ENCODE measurements around the gene ERI3. TPM values are rescaled to one million over a fixed set of nuclear protein-coding genes. Genes with fewer than 3 reads are reported as not detected.

Gene ERI3
- polyA plus RNA-seq, 2 of the 4 experiments (the other 2 are of a cell fraction): 43.4 to 44.7 TPM

DNA sequence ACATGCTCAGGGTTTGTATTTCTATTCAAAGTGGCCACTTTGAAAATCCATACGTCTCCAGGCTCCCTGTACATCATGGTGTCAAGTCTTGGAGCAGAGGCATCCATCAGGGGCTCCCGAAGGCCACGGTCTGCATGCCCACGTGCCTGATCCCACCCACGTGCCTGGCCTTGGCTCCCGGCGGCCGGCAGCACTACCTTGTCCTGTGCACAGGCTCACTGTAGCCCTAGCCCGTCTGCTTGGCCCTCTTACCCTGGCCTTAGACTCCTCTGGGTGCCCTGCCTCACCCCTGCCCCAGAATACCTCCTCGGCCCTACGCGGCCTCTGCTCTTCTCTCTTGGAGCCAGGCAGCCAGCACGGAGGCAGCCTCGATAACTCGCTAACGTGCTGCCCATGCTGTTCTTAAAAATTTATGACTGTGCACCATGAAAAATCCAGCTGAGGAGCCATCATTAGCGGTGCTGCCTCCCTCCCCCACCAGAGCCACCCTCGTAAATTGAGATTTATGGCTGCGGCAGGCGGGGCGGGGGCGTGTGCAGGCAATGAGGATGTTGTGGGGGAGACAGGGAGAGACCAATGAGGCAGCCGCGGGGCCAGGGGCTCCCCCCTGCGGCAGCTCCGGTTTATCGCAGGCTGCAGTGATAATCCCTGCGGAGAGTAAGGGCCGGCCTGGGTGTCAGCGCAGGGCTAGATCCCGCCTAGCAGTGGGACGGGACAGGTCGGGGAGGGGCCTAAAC lies 117.2 kb downstream of the ERI3 start:
- ATAC-seq: peak in 1 of 2 experiments; percentile 83; a peak in 3 of 6 replicates
- no peak for TF ChIP-seq RFX5 (IDR thresholded peaks at IDR 0.05)
- TF ChIP-seq SREBF2 (IDR thresholded peaks at IDR 0.05): no peak
- TF ChIP-seq HOXB5 (CRISPR knock-in tag; IDR thresholded peaks at IDR 0.05): no peak
- no peak for TF ChIP-seq FOSB (CRISPR knock-in tag; IDR thresholded peaks at IDR 0.05)
- TF ChIP-seq, protein P1, sequence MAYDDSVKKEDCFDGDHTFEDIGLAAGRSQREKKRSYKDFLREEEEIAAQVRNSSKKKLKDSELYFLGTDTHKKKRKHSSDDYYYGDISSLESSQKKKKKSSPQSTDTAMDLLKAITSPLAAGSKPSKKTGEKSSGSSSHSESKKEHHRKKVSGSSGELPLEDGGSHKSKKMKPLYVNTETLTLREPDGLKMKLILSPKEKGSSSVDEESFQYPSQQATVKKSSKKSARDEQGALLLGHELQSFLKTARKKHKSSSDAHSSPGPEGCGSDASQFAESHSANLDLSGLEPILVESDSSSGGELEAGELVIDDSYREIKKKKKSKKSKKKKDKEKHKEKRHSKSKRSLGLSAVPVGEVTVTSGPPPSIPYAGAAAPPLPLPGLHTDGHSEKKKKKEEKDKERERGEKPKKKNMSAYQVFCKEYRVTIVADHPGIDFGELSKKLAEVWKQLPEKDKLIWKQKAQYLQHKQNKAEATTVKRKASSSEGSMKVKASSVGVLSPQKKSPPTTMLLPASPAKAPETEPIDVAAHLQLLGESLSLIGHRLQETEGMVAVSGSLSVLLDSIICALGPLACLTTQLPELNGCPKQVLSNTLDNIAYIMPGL (CRISPR knock-in tag; IDR thresholded peaks at IDR 0.05; ENCODE audit: borderline replicate concordance): no peak
- no peak for TF ChIP-seq ZNF302 (CRISPR knock-in tag; IDR thresholded peaks at IDR 0.05)
- TF ChIP-seq NFE2L2 (conservative IDR thresholded peaks at IDR 0.05; ENCODE audit: low read length): no peak
- no peak overlapping the region for H3K4me3 ChIP-seq
- CTCF ChIA-PET: interaction anchor here (1.0 to 1.6 kb wide), 3 partner anchors 10 to 76 kb away, joined by 3 to 5 read pairs (median 4); no protein-coding TSS in a partner anchor
- FAIRE-seq: no peak
- 80% methylated on average over 19 of the region's 33 CpGs for WGBS (ENCODE audit: missing lambda C conversion rate)
- no peaks in the 10 kb centered on the region for H3K4me1 ChIP-seq
- no peak for DNase-seq (ENCODE audit: low read depth in 1 of 2, low spot score in 1 of 2)
- H3K4me2 ChIP-seq: no peak overlapping the region
- no peak overlapping the region for H3K27ac ChIP-seq
- no peaks in the 10 kb centered on the region for H3K9me3 ChIP-seq
- POLR2A ChIA-PET: no interaction called here

- DNase-seq (ENCODE audit: low read depth in 1 of 2, low spot score in 1 of 2) (no peak), FAIRE-seq (no peak), ATAC-seq (no peak)
- 77% methylated on average over 7 of the region's 8 CpGs for WGBS (ENCODE audit: missing lambda C conversion rate)
- no peaks in the 10 kb centered on the region for H3K9me3 ChIP-seq
- ChIA-PET POLR2A (no interaction called here), CTCF (interaction anchor here (0.7 to 1.7 kb wide), 3 partner anchors 10 to 79 kb away, joined by 3 to 4 read pairs (median 3); no protein-coding TSS in a partner anchor)
- no peak overlapping the region for H3K27ac ChIP-seq
- no peaks in the 10 kb centered on the region for H3K4me1 ChIP-seq
- H3K4me3 ChIP-seq: no peak overlapping the region
- TF ChIP-seq BCL3 (IDR thresholded peaks at IDR 0.05): no peak
- TF ChIP-seq, protein P2, sequence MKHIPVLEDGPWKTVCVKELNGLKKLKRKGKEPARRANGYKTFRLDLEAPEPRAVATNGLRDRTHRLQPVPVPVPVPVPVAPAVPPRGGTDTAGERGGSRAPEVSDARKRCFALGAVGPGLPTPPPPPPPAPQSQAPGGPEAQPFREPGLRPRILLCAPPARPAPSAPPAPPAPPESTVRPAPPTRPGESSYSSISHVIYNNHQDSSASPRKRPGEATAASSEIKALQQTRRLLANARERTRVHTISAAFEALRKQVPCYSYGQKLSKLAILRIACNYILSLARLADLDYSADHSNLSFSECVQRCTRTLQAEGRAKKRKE (CRISPR knock-in tag; IDR thresholded peaks at IDR 0.05; ENCODE audit: low read depth): no peak
- TF ChIP-seq CEBPB (IDR thresholded peaks at IDR 0.05): no peak
- no peak overlapping the region for H3K4me2 ChIP-seq
These were observed 118.4 kb downstream of the ERI3 start for GRCh38 chr1:44236490-44237272.

GRCh38 chr1:44235808-44236207 lies 119.2 kb downstream of the ERI3 start:
- 88% methylated on average over 5 of the region's 5 CpGs for WGBS (ENCODE audit: missing lambda C conversion rate)
- Histone ChIP-seq H3K27ac (no peak overlapping the region), H3K4me3 (no peak overlapping the region), H3K4me2 (no peak overlapping the region), H3K4me1 (no peaks in the 10 kb centered on the region), H3K9me3 (no peaks in the 10 kb centered on the region)
- ChIA-PET CTCF (interaction anchor here (1.7 to 2.6 kb wide), 4 partner anchors 11 to 79 kb away, joined by 3 to 11 read pairs (median 6); no protein-coding TSS in a partner anchor), POLR2A (no interaction called here)
- DNase-seq (ENCODE audit: low read depth in 1 of 2, low spot score in 1 of 2) (no peak), ATAC-seq (no peak), FAIRE-seq (no peak)
- TF ChIP-seq, protein P2 (CRISPR knock-in tag; IDR thresholded peaks at IDR 0.05; ENCODE audit: low read depth): no peak
- no peak for TF ChIP-seq GATA3 (IDR thresholded peaks at IDR 0.05; ENCODE audit: borderline replicate concordance)
- TF ChIP-seq HES2 (IDR thresholded peaks at IDR 0.05): no peak
- no peak for TF ChIP-seq MYC (IDR thresholded peaks at IDR 0.05; ENCODE audit: borderline replicate concordance, low read length)
- no peak for TF ChIP-seq POLR2A (IDR thresholded peaks at IDR 0.05; ENCODE audit: low read length)
- TF ChIP-seq CBX2 (IDR thresholded peaks at IDR 0.05; ENCODE audit: borderline replicate concordance, low read depth): no peak
- TF ChIP-seq KDM1A (IDR thresholded peaks at IDR 0.05; ENCODE audit: low read depth): no peak
- TF ChIP-seq, protein P3, sequence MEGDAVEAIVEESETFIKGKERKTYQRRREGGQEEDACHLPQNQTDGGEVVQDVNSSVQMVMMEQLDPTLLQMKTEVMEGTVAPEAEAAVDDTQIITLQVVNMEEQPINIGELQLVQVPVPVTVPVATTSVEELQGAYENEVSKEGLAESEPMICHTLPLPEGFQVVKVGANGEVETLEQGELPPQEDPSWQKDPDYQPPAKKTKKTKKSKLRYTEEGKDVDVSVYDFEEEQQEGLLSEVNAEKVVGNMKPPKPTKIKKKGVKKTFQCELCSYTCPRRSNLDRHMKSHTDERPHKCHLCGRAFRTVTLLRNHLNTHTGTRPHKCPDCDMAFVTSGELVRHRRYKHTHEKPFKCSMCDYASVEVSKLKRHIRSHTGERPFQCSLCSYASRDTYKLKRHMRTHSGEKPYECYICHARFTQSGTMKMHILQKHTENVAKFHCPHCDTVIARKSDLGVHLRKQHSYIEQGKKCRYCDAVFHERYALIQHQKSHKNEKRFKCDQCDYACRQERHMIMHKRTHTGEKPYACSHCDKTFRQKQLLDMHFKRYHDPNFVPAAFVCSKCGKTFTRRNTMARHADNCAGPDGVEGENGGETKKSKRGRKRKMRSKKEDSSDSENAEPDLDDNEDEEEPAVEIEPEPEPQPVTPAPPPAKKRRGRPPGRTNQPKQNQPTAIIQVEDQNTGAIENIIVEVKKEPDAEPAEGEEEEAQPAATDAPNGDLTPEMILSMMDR (IDR thresholded peaks at IDR 0.05): no peak
- TF ChIP-seq, protein P4, sequence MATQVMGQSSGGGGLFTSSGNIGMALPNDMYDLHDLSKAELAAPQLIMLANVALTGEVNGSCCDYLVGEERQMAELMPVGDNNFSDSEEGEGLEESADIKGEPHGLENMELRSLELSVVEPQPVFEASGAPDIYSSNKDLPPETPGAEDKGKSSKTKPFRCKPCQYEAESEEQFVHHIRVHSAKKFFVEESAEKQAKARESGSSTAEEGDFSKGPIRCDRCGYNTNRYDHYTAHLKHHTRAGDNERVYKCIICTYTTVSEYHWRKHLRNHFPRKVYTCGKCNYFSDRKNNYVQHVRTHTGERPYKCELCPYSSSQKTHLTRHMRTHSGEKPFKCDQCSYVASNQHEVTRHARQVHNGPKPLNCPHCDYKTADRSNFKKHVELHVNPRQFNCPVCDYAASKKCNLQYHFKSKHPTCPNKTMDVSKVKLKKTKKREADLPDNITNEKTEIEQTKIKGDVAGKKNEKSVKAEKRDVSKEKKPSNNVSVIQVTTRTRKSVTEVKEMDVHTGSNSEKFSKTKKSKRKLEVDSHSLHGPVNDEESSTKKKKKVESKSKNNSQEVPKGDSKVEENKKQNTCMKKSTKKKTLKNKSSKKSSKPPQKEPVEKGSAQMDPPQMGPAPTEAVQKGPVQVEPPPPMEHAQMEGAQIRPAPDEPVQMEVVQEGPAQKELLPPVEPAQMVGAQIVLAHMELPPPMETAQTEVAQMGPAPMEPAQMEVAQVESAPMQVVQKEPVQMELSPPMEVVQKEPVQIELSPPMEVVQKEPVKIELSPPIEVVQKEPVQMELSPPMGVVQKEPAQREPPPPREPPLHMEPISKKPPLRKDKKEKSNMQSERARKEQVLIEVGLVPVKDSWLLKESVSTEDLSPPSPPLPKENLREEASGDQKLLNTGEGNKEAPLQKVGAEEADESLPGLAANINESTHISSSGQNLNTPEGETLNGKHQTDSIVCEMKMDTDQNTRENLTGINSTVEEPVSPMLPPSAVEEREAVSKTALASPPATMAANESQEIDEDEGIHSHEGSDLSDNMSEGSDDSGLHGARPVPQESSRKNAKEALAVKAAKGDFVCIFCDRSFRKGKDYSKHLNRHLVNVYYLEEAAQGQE (IDR thresholded peaks at IDR 0.05): no peak
- no peak for TF ChIP-seq NR3C1 (IDR thresholded peaks at IDR 0.05)
- TF ChIP-seq ZFP36 (IDR thresholded peaks at IDR 0.05; ENCODE audit: borderline replicate concordance, partially characterized antibody): no peak
- no peak for TF ChIP-seq ZNF302 (CRISPR knock-in tag; IDR thresholded peaks at IDR 0.05)
